Mesodermal cell (in vitro differentiated cells): ENCODE results near the gene C5. TPM values are rescaled to one million over a fixed set of nuclear protein-coding genes. Genes with fewer than 3 reads are reported as not detected.
"Not testable (repeated sequence)": the region's sequence is repeated elsewhere in the genome, so short reads cannot be mapped to it uniquely, and the experiment has no call there.

Experiments used
- H3K27ac ChIP-seq: 2 replicates; pipeline ENCODE4 v1.7.0; 2013; ENCODE audit warnings: mild to moderate bottlenecking, low read depth, low read length, moderate library complexity; ENCODE audit not compliant: severe bottlenecking
- H3K36me3 ChIP-seq: 2 replicates; pipeline ENCODE4 v1.7.1; 2013; ENCODE audit warnings: mild to moderate bottlenecking, low read length, moderate library complexity; ENCODE audit not compliant: control insufficient read depth, insufficient read depth
- H3K4me1 ChIP-seq: one replicate; pipeline ENCODE4 v1.7.1; 2013; ENCODE audit warnings: mild to moderate bottlenecking, low read length; ENCODE audit not compliant: insufficient read depth, control insufficient read depth, poor library complexity, severe bottlenecking
- H3K4me3 ChIP-seq: 2 replicates; pipeline ENCODE4 v1.7.0; 2013; ENCODE audit warnings: low read length, control low read depth, mild to moderate bottlenecking; ENCODE audit not compliant: insufficient read depth, poor library complexity, severe bottlenecking; ENCODE audit errors: extremely low read depth
- H3K9me3 ChIP-seq: 2 replicates; pipeline ENCODE4 v1.7.1; 2013; ENCODE audit warnings: mild to moderate bottlenecking, low read length, moderate library complexity; ENCODE audit not compliant: control insufficient read depth
- WGBS, 2 experiments: methylation state at CpG; one replicate each; pipeline ENCODE4 v1.1.5; 2013; ENCODE audit warnings: missing lambda C conversion rate in 2 of 2; ENCODE audit not compliant: insufficient coverage in 2 of 2; 5-methylcytosine and 5-hydroxymethylcytosine counted together
- polyA plus RNA-seq, 2 experiments: library from polyadenylated mRNA; stranded (reverse); fragments of 50-300 nt; gene quantifications; one replicate each; pipeline ENCODE4 v1.2.3, GENCODE V29; 2013

C5 gene
- 1.7 TPM for polyA plus RNA-seq (2013, experiment 1 of 2)
- polyA plus RNA-seq (2013, experiment 2 of 2), result 2.5 TPM

DNA sequence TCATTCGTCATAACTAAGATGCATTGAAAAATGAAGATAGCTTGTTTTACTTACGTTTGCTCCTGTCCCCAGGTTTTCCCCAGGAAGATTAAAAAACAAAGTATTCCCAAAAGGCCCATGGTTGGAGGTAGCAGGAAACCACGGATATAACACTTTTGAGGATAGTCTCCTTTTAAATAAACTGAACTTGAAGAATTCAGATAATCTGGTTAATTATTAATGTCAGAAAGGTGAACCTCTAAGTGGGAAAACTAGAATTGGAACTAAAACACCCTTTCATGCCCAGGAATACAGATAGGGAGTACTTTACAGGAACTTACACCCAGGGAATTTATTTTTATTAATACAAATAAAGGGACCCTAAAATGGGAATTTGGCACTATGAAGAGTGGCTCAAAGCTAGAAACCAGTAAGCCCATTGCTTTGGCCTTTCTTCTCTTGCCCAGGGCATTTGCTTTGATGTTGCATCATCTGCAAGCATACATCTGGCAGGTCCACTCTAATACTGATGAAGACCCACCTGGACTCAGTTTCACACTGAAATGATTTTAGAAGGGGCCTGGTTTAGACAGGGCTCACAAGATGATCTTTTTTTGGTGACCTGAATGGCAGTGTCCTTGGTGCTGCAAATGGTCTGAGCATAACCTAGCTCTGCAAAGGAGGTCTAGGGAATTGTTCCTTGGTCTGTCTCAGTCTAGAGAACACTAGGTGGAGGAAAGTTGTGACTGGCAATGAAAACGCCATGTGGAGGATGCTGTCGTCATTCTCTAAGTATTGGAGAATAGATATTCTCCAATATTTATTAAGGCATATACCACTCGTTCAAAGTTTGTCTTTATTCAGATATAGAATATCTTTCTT is at the start of gene C5:
C5 (minus strand) TSS at position 148 of the 861 bp plus-strand sequence; CDS start at position 119, 29 bp downstream.
- no peaks in the 10 kb centered on the region for H3K9me3 ChIP-seq
- H3K4me1 ChIP-seq, result no peaks in the 10 kb centered on the region
- no peak within 1 kb of the TSS for H3K4me3 ChIP-seq
- no peak within 1 kb of the TSS for H3K27ac ChIP-seq
- WGBS, 2 experiments, result 100% methylated on average over 1 of the region's 6 CpGs; no CpG with 5 or more reads in 1 of the 2 experiments
- no peaks in the 10 kb centered on the region for H3K36me3 ChIP-seq

DNA sequence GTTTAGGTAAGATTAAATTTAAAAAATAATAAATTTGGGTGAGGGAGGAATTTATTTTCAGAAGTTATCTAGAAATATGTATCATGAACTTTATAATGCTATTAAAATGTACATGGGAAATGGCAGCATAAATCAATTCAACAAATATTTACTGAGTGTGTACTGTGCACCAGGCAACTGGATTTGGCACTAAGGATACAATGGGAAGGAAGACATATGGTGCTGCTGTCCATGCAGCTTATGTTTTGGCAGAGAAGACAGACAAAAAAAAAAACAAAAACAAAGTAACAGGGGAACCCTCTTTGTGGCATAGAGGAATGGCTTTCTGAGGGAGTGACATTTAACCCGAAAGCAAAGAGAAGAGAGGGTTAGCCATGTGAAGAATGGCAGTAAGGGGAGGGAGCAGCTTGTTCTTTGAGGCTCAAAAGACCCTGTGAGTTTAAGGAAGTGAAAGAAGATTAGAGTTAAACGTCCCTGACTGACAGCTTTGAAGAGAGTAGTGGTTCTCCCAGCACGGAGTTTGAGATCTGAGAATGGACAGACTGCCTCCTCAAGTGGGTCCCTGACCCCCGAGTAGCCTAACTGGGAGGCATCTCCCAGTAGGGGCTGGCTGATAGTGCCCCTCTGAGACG is 48.6 kb upstream of the C5 start:
- 79 to 88% methylated on average over 3 to 5 of the region's 5 CpGs for WGBS, 2 experiments
- no peaks in the 10 kb centered on the region for H3K4me1 ChIP-seq
- no peak overlapping the region for H3K27ac ChIP-seq
- H3K4me3 ChIP-seq, result no peak overlapping the region
- H3K9me3 ChIP-seq, result no peaks in the 10 kb centered on the region
- peaks cover 7% of the 10 kb centered on the region for H3K36me3 ChIP-seq

DNA sequence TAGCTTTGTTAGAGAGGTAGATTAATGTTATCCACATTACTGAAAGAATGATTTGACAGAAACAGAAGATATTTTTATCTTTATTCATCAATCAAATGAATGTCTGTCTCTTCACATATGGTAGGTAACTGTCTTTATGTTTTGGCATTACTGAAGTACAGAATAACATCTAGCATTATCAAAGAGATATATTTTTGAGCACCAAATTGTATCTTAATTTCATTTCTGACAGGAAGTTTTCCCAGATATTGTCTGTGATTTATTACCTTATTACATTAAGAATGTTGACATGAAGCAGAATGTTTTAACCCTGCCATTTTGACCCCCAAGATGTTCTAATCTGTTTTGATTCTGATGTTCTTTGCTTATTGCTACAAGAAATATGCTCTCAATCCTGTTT is 45.0 kb upstream of the C5 start:
- H3K9me3 ChIP-seq, result no peaks in the 10 kb centered on the region
- peaks cover 7% of the 10 kb centered on the region for H3K36me3 ChIP-seq
- H3K4me3 ChIP-seq, result no peak overlapping the region

DNA sequence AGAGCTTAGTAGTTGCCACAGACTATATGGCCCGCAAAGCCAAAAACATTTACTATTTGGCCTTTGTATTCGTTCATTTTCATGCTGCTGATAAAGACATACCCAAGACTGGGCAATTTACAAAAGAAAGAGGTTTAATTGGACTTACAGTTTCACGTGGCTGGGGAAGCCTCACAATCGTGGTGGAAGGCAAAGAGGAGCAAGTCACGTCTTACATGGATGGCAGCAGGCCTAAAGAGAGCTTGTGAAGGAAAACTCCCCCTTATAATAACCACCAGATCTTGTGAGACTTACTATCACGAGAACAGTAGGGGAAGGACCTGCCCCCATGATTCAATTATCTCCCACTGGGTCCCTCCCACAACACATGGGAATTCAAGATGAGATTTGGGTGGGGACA is 40.7 kb upstream of the C5 start:
- H3K36me3 ChIP-seq, H3K4me3 ChIP-seq, H3K27ac ChIP-seq, H3K4me1 ChIP-seq, H3K9me3 ChIP-seq: not testable (repeated sequence)
- WGBS, 2 experiments, result 87% methylated on average over 4 of the region's 6 CpGs; no CpG with 5 or more reads in 1 of the 2 experiments

More for the DNA sequence above, 45.0 kb upstream of the C5 start:
- no peaks in the 10 kb centered on the region for H3K4me1 ChIP-seq
- H3K27ac ChIP-seq, result no peak overlapping the region

DNA sequence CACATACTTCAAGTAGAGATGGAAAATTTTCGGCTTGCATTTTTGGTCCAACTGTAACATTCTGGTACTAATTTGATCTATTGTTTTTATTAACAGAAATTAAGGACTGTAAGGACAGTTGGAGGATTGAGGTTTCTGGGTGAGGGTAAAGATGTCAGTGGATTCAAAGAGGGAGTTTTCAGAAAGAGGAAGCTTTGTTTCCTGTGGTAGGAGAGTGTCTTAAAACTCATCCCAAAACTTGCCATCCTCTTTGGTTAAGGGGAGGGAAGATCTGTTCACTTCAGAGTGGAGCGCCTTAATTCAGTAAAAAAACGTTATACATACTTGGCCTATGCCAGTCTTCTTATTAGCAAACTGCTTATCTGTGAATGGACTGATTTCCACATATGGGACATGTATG is 38.5 kb upstream of the C5 start:
- Histone ChIP-seq H3K4me1 (no peaks in the 10 kb centered on the region), H3K27ac (no peak overlapping the region)
- WGBS, 2 experiments, result no CpG with 5 or more reads among the region's 3 CpGs

DNA sequence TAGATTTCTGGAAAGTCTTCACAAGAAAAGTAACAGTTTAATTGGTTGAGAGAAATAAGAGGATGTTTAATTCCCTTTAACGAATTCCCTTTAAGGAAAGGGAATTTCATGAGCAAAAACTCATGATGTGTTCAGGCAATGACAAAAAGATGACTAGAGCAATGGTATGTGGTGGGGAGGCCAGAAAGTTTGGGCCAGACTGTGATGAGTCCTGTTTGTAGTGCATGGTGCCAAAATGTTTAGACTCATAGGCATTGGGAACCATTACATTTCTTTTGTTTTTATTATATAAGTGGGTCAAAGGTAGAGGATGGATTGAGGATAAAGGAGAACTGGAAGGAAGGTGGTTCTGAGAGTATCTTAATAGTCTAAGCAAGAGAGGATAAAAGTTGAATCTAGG is 35.6 kb upstream of the C5 start:
- H3K9me3 ChIP-seq, result no peaks in the 10 kb centered on the region
- H3K4me1 ChIP-seq, result no peaks in the 10 kb centered on the region
- peaks cover 8% of the 10 kb centered on the region for H3K36me3 ChIP-seq
- H3K4me3 ChIP-seq, result no peak overlapping the region
- H3K27ac ChIP-seq, result no peak overlapping the region
- WGBS, 2 experiments, result 88 to 100% methylated on average over 1 of the region's 1 CpG

More for the DNA sequence above, 38.5 kb upstream of the C5 start:
- Histone ChIP-seq H3K36me3 (no peaks in the 10 kb centered on the region), H3K4me3 (no peak overlapping the region), H3K9me3 (no peaks in the 10 kb centered on the region)

DNA sequence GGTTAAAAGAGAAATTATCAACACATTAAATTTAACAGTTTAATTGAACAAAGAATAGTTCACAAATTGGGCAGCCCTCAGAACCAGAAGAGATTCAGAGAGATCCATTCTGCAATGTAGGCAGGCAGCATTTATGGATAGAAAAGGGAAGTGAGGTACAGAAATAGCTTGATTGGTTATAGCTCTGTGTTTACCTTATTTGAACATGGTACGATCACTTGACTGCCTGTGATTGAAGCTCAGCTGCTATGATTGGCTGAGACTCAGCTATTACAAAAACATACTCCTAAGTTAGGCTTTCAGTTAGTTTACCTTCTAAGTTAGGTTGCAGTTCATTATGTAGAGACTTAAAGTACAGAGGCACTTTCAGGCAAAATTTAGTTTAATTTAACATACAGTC is 32.0 kb upstream of the C5 start:
- Histone ChIP-seq H3K9me3 (no peaks in the 10 kb centered on the region), H3K36me3 (peaks cover 8% of the 10 kb centered on the region), H3K4me3 (no peak overlapping the region), H3K27ac (no peak overlapping the region), H3K4me1 (no peaks in the 10 kb centered on the region)
- 100% methylated on average over 1 of the region's 1 CpG; no CpG with 5 or more reads in 1 of the 2 experiments for WGBS, 2 experiments

DNA sequence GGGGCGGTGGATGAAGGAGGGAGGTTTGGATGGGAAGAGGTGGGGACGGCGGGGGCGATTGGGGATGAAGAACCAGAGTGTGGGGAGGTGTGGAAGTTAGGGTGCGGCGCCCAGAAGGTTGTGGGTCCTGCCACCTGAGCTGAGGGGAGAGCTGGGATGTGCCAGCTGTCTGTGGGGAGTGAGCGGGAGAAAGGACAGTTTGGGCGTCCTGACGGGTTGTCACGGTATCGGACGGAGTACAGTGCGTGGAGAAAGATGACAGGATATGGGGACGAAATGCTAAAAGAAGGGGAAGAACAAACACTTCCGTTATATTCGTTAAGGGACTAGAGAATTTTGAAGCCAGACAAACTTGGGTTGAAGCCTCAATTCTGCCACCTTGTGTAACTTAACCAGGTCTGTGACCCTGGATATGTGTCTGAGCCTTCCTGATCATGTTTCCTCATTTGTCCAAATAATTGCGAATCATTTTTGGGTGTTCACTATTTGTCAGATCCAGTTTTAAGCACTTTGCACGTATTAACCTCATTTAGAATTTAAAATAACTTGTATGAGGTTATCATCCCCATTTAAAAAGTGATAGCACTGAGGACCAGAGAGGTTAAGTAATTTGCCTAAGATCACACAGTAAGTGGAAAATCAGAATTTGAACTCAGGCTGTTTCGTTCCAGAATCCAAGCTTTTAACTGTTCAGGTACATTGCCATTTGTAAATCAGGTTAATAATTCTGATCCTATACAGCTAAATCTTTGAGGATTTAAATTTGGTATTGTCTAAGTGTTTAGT is 25.4 kb upstream of the C5 start:
- Histone ChIP-seq H3K4me1 (no peaks in the 10 kb centered on the region), H3K9me3 (no peaks in the 10 kb centered on the region), H3K36me3 (no peaks in the 10 kb centered on the region), H3K27ac (peak overlapping the region; percentile 93), H3K4me3 (peak overlapping the region; percentile 65)
- WGBS, 2 experiments, result 1 to 7% methylated on average over 8 to 16 of the region's 19 CpGs

DNA sequence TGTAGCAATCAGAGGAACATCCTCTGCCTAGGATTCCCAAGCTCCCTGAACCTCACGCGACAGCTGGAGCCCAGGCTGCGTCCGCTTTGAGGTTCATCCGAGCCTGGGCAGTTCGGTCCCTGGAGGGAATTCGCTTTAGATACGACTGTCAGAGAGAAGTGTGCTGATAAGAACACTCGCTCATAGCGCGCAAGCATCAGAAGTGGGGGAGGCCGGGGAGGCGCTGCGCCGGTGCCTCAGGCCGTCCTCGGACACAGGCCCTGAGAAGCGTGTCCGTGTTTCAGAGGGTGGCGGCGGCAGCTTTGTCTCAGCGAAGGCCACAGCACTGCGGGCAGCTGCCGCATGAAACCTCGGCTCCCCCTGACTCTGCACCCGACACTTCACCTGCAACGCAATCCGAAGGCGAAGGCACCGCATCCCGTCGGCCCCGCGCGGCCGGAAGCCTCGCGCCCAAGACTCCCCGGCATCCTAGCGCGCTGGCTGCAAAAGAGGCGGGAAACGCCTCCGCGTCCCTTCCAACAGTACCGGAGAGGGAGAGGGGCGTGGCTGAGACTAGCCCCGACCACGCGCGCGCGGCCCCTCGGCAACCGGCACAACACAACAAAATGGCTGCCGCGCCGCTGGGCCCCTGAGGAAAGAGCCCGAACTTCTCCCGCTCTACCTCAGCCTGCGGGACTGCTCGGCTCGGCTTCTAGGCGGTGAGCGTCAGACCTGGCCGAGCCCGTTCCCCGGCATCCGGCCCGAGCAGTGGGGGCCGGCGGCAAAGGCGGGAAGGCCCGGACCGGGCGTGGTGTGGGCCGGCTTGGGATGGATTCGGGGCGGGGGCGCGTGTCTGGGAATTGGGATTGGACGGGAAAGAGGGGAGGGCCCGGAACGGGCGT is 24.5 kb upstream of the C5 start, which contains the start of gene CNTRL:
CNTRL (plus strand) TSS at position 586 of the 881 bp plus-strand sequence. CDS start 13,372 bp downstream, outside the sequence.
- Histone ChIP-seq H3K4me3 (peak within 1 kb of the TSS; percentile 65), H3K9me3 (no peaks in the 10 kb centered on the region), H3K4me1 (no peaks in the 10 kb centered on the region), H3K27ac (peak within 1 kb of the TSS; percentile 93), H3K36me3 (no peaks in the 10 kb centered on the region)
- WGBS, 2 experiments, result 1 to 2% methylated on average over 68 to 75 of the region's 85 CpGs

DNA sequence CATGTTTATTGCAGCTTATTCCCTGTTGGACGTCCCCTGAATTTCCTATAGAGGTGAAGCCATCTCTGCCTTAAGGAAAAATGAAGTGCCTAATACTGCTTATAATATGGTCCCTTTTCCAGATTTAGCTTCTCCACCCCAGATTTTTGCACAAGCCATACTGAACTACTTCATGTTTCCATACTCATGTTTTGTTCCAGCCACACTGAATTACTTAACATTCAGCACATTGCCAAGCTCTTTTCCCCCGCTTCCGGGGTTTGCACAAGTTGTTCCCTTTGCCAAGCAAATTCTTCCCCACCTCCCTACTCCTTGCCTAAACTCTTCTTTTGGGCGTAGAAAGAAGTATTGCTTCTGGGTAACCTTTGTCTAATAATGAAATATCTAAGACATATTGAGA is 23.0 kb upstream of the C5 start:
- Histone ChIP-seq H3K36me3 (no peaks in the 10 kb centered on the region), H3K4me3 (no peak overlapping the region), H3K4me1 (no peaks in the 10 kb centered on the region), H3K9me3 (no peaks in the 10 kb centered on the region), H3K27ac (no peak overlapping the region)
- 97% methylated on average over 3 of the region's 4 CpGs; no CpG with 5 or more reads in 1 of the 2 experiments for WGBS, 2 experiments
